WTC11 (cell line): ENCODE data around the gene TIMM17B. TPM values are rescaled to one million over a fixed set of nuclear protein-coding genes. Genes with fewer than 3 reads are reported as not detected.

ENCODE experiments used
- ATAC-seq: fragments of 200-7000 bp; cut with Tn5 transposase; 2 replicates; pipeline ENCODE4 v1.10.0; 2021; ENCODE audit warnings: mild to moderate bottlenecking, moderate library complexity
- CTCF ChIA-PET: fragments of 300-600 bp; sonication (Branson Sonifier 250); formaldehyde crosslinking; loops from one replicate; lab custom pipeline; 2021; ENCODE audit warnings: antibody characterized with exemption; lab: Charles Lee
- POLR2A ChIA-PET: fragments of 350-600 bp; sonication (Branson Sonifier 250); formaldehyde crosslinking; loops from one replicate; lab custom pipeline; 2021; ENCODE audit warnings: antibody characterized with exemption; lab: Charles Lee
- DNase-seq: peaks from one replicate; pipeline ENCODE4 v3.0.0; 2021; ENCODE audit warnings: low spot score
- H3K27ac Mint-ChIP-seq: 2 replicates; pipeline ENCODE4 v1.8.0; 2021; ENCODE audit warnings: mixed read lengths
- H3K27me3 Mint-ChIP-seq: 2 replicates; pipeline ENCODE4 v1.8.0; 2021; ENCODE audit warnings: low read depth, mild to moderate bottlenecking, moderate library complexity, mixed read lengths
- H3K36me3 Mint-ChIP-seq: 2 replicates; pipeline ENCODE4 v1.8.0; 2021; ENCODE audit warnings: mixed read lengths
- H3K4me1 Mint-ChIP-seq: 2 replicates; pipeline ENCODE4 v1.8.0; 2022; ENCODE audit warnings: mixed read lengths
- H3K4me3 Mint-ChIP-seq: 2 replicates; pipeline ENCODE4 v1.8.0; 2021; ENCODE audit warnings: mild to moderate bottlenecking, moderate library complexity, mixed read lengths
- H3K9me3 Mint-ChIP-seq: 2 replicates; pipeline ENCODE4 v1.8.0; 2021; ENCODE audit warnings: mixed read lengths
- ARID4B ChIP-seq: sonication (generic); formaldehyde crosslinking; IDR thresholded peaks from 2 replicates; pipeline ENCODE4 v1.8.0; 2023; ENCODE audit warnings: missing genetic modification reagents, mild to moderate bottlenecking, borderline replicate concordance
- CDX4 ChIP-seq: fragments of 250-450 bp; sonication (Bioruptor Pico); IDR thresholded peaks from 2 replicates; pipeline ENCODE4 v1.9.0; 2021; ENCODE audit warnings: moderate library complexity, mild to moderate bottlenecking, inconsistent platforms, borderline replicate concordance
- FOXP4 ChIP-seq: sonication (generic); formaldehyde crosslinking; IDR thresholded peaks from 2 replicates; pipeline ENCODE4 v1.8.0; 2022; ENCODE audit warnings: mild to moderate bottlenecking, missing genetic modification reagents
- HMGXB4 ChIP-seq: sonication (generic); formaldehyde crosslinking; IDR thresholded peaks from 2 replicates; pipeline ENCODE4 v1.8.1; 2023; ENCODE audit warnings: mild to moderate bottlenecking, moderate library complexity, missing genetic modification reagents
- KAT7 ChIP-seq: sonication (generic); formaldehyde crosslinking; IDR thresholded peaks from 2 replicates; pipeline ENCODE4 v1.8.1; 2023; ENCODE audit warnings: missing genetic modification reagents, mild to moderate bottlenecking, borderline replicate concordance
- MYBL2 ChIP-seq: sonication (generic); formaldehyde crosslinking; IDR thresholded peaks from 2 replicates; pipeline ENCODE4 v1.8.1; 2023; ENCODE audit warnings: mild to moderate bottlenecking, moderate library complexity, missing genetic modification reagents
- NFYB ChIP-seq: sonication (generic); formaldehyde crosslinking; conservative IDR thresholded peaks from 2 replicates; pipeline ENCODE4 v1.8.0; 2022; ENCODE audit warnings: low read depth, missing genetic modification reagents
- NR3C1 ChIP-seq: sonication (generic); formaldehyde crosslinking; conservative IDR thresholded peaks from 2 replicates; pipeline ENCODE4 v1.8.1; 2023; ENCODE audit warnings: low read depth, mild to moderate bottlenecking, missing genetic modification reagents
- PREB ChIP-seq: sonication (generic); formaldehyde crosslinking; IDR thresholded peaks from 2 replicates; pipeline ENCODE4 v1.8.1; 2022; ENCODE audit warnings: mild to moderate bottlenecking, missing genetic modification reagents, moderate library complexity, borderline replicate concordance
- PRRX2 ChIP-seq: fragments of 250-450 bp; sonication (Bioruptor Pico); IDR thresholded peaks from 2 replicates; pipeline ENCODE4 v1.8.0; 2021; ENCODE audit warnings: mild to moderate bottlenecking
- RELA ChIP-seq: sonication (generic); formaldehyde crosslinking; IDR thresholded peaks from 2 replicates; pipeline ENCODE4 v1.8.1; 2022; ENCODE audit warnings: missing genetic modification reagents, mild to moderate bottlenecking, borderline replicate concordance
- RORB ChIP-seq: fragments of 250-450 bp; sonication (Bioruptor Pico); IDR thresholded peaks from 2 replicates; pipeline ENCODE4 v1.9.0; 2021; ENCODE audit warnings: mild to moderate bottlenecking
- SMAD3 ChIP-seq: sonication (generic); formaldehyde crosslinking; IDR thresholded peaks from 2 replicates; pipeline ENCODE4 v1.8.0; 2022; ENCODE audit warnings: missing genetic modification reagents, mild to moderate bottlenecking, borderline replicate concordance
- SMAD4 ChIP-seq: sonication (generic); formaldehyde crosslinking; IDR thresholded peaks from 2 replicates; pipeline ENCODE4 v1.8.0; 2022; ENCODE audit warnings: mild to moderate bottlenecking, missing genetic modification reagents
- TCF7 ChIP-seq: sonication (generic); formaldehyde crosslinking; IDR thresholded peaks from 2 replicates; pipeline ENCODE4 v1.8.0; 2022; ENCODE audit warnings: mild to moderate bottlenecking, low read depth, missing genetic modification reagents, moderate library complexity
- USF1 ChIP-seq: sonication (generic); formaldehyde crosslinking; IDR thresholded peaks from 2 replicates; pipeline ENCODE4 v1.8.0; 2022; ENCODE audit warnings: mild to moderate bottlenecking, missing genetic modification reagents
- ZBTB21 ChIP-seq: sonication (generic); formaldehyde crosslinking; IDR thresholded peaks from 2 replicates; pipeline ENCODE4 v1.8.1; 2023; ENCODE audit warnings: mild to moderate bottlenecking, missing genetic modification reagents, borderline replicate concordance
- ZNF396 ChIP-seq: fragments of 250-450 bp; sonication (Bioruptor Pico); IDR thresholded peaks from 2 replicates; pipeline ENCODE4 v1.8.0; 2021; ENCODE audit warnings: mild to moderate bottlenecking, moderate library complexity, borderline replicate concordance
- ZNF512 ChIP-seq: sonication (generic); formaldehyde crosslinking; IDR thresholded peaks from 2 replicates; pipeline ENCODE4 v1.8.1; 2022; ENCODE audit warnings: missing genetic modification reagents, borderline replicate concordance
- ZSCAN18 ChIP-seq: fragments of 250-450 bp; sonication (Bioruptor Pico); IDR thresholded peaks from 2 replicates; pipeline ENCODE4 v2.1.2; 2022; ENCODE audit warnings: mild to moderate bottlenecking, moderate library complexity
- total RNA-seq: library from RNA; stranded (reverse); gene quantifications from 3 replicates; pipeline ENCODE4 v1.2.3, GENCODE V29; 2021

Gene TIMM17B
- total RNA-seq, 1 experiment from 2014 or later = 99.6 TPM

- TF ChIP-seq USF1 (peak; percentile 75; the same call in 1 of the 2 replicates), TCF7 (no peak), NFYB (CRISPR knock-in tag) (0 out of 2 replicates have a peak, but pooled peaks have one; percentile 17), PREB (CRISPR knock-in tag) (no peak), ZSCAN18 (CRISPR knock-in tag) (no peak), HMGXB4 (CRISPR knock-in tag) (no peak)
- TF ChIP-seq, all 79 proteins: peak for 8
Measured at GRCh38 chrX:48918643-48919340, 21.2 kb upstream of the TIMM17B start, which contains the start of gene PIM2 (continued).

- ATAC-seq (no peak), DNase-seq (no peak)
- no peaks in the 10 kb centered on the region for H3K27me3 Mint-ChIP-seq
- H3K4me3 Mint-ChIP-seq = peak overlapping the region; percentile 93
- peaks cover 53% of the 10 kb centered on the region for H3K4me1 Mint-ChIP-seq
- peak overlapping the region; percentile 88 for H3K27ac Mint-ChIP-seq
- ChIA-PET CTCF (no interaction called here), POLR2A (no interaction called here)
- H3K36me3 Mint-ChIP-seq = peaks cover 56% of the 10 kb centered on the region
- no peaks in the 10 kb centered on the region for H3K9me3 Mint-ChIP-seq
- no peak for TF ChIP-seq CDX4 (CRISPR knock-in tag)
- TF ChIP-seq MYBL2 (CRISPR knock-in tag) = no peak
- TF ChIP-seq PRRX2 (CRISPR knock-in tag) = no peak
- TF ChIP-seq ZNF512 (CRISPR knock-in tag) = no peak
- no peak for TF ChIP-seq RELA
- TF ChIP-seq FOXP4 = no peak
- no peak for TF ChIP-seq RORB
- no peak for TF ChIP-seq SMAD3
- no peak for TF ChIP-seq SMAD4 (CRISPR knock-in tag)
- no peak for TF ChIP-seq USF1
- no peak for TF ChIP-seq NFYB (CRISPR knock-in tag)
- no peak for TF ChIP-seq ZNF396 (CRISPR knock-in tag)
- TF ChIP-seq NR3C1 (CRISPR knock-in tag) = no peak
- TF ChIP-seq ARID4B (CRISPR knock-in tag) = no peak
- no peak for TF ChIP-seq ZBTB21 (CRISPR knock-in tag)
- TF ChIP-seq KAT7 (CRISPR knock-in tag) = no peak
Measured at GRCh38 chrX:48918301-48918642, 20.7 kb upstream of the TIMM17B start.
